Nephron progenitor cell (in vitro differentiated cells): ENCODE data around the gene CRYBG1.

Experiments
- DNase-seq: peaks from one replicate; pipeline ENCODE4 v3.0.0; 2021
- H3K27ac Mint-ChIP-seq: 2 replicates; pipeline ENCODE4 v1.8.0; 2021; ENCODE audit warnings: mild to moderate bottlenecking, moderate library complexity, mixed read lengths
- H3K27me3 Mint-ChIP-seq: 2 replicates; pipeline ENCODE4 v1.8.0; 2021; ENCODE audit warnings: mild to moderate bottlenecking, low read depth, mixed read lengths; ENCODE audit not compliant: poor library complexity
- H3K36me3 Mint-ChIP-seq: 2 replicates; pipeline ENCODE4 v1.8.0; 2021; ENCODE audit warnings: low read depth, mixed read lengths
- H3K4me1 Mint-ChIP-seq: 2 replicates; pipeline ENCODE4 v1.8.0; 2021; ENCODE audit warnings: mixed read lengths
- H3K4me3 Mint-ChIP-seq: 2 replicates; pipeline ENCODE4 v1.8.0; 2021; ENCODE audit warnings: mild to moderate bottlenecking, moderate library complexity, mixed read lengths
- H3K9me3 Mint-ChIP-seq: 2 replicates; pipeline ENCODE4 v1.8.0; 2021; ENCODE audit warnings: mild to moderate bottlenecking, moderate library complexity, mixed read lengths
- TF ChIP-seq, protein P1 (sequence below): fragments of 200-600 bp; sonication (generic); IDR thresholded peaks from 2 replicates; pipeline ENCODE4 v1.5.0; 2021; ENCODE audit warnings: antibody characterized with exemption

CRYBG1 gene

DNA sequence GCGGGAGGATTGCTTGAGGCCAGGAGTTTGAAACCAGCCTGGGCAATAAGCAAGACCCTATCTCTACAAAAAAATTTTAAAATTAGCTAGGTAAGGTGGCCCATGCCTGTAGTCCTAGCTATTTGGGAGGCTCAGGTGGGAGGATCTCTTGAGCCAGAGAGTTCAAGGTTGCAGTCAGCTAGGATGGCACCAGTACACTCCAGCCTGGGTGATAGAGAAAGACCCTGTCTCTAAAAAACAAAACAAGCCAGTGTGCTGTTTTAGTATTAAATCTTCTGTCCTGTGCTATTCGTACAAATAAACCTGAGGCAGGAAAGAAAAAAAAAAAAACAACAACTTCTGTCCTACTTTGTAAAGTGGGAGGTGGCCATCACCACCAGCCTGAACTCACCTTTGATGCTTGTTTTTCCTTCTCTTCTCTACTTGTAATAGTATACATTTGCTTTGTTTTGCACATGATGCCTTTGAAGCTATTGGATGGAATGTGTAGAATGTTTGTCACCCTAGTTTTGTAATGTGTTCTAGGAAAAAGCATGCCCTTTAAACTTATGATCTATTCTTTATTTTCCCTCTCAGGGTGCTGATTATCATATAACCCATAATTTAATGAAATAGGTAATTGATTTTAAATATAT lies 102.5 kb downstream of the CRYBG1 start:
- Mint-ChIP-seq H3K36me3 (no peaks in the 10 kb centered on the region), H3K9me3 (no peaks in the 10 kb centered on the region), H3K27ac (no peak overlapping the region), H3K27me3 (peaks cover 10% of the 10 kb centered on the region), H3K4me1 (peaks cover 5% of the 10 kb centered on the region), H3K4me3 (no peak overlapping the region)
- no peak for DNase-seq
- TF ChIP-seq, protein P1, sequence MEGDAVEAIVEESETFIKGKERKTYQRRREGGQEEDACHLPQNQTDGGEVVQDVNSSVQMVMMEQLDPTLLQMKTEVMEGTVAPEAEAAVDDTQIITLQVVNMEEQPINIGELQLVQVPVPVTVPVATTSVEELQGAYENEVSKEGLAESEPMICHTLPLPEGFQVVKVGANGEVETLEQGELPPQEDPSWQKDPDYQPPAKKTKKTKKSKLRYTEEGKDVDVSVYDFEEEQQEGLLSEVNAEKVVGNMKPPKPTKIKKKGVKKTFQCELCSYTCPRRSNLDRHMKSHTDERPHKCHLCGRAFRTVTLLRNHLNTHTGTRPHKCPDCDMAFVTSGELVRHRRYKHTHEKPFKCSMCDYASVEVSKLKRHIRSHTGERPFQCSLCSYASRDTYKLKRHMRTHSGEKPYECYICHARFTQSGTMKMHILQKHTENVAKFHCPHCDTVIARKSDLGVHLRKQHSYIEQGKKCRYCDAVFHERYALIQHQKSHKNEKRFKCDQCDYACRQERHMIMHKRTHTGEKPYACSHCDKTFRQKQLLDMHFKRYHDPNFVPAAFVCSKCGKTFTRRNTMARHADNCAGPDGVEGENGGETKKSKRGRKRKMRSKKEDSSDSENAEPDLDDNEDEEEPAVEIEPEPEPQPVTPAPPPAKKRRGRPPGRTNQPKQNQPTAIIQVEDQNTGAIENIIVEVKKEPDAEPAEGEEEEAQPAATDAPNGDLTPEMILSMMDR, result no peak

DNA sequence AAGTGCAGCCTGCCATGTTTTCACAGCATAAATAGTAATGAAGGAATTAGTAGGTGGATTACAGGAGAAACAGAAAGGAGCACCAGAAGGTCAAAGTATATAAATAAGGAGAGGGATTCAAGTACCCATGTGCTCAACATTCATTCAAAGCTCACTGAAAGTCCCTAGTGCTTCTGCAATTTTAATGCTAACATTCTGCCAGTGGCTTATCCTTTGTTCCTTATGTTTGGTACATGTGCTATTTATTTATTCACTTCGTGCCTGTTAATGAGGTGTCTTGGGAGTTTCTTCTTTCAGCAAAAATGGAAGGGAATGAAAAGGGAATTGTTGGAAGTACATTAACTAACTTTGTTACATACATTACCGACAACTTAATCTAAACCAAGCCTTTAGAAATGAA lies 105.7 kb downstream of the CRYBG1 start:
- TF ChIP-seq, protein P1, result no peak
- H3K9me3 Mint-ChIP-seq, result no peaks in the 10 kb centered on the region
- no peak overlapping the region for H3K27ac Mint-ChIP-seq
- H3K4me1 Mint-ChIP-seq, result peaks cover 10% of the 10 kb centered on the region
- DNase-seq, result no peak
- H3K4me3 Mint-ChIP-seq, result no peak overlapping the region
- H3K36me3 Mint-ChIP-seq, result no peaks in the 10 kb centered on the region
- peaks cover 5% of the 10 kb centered on the region for H3K27me3 Mint-ChIP-seq

DNA sequence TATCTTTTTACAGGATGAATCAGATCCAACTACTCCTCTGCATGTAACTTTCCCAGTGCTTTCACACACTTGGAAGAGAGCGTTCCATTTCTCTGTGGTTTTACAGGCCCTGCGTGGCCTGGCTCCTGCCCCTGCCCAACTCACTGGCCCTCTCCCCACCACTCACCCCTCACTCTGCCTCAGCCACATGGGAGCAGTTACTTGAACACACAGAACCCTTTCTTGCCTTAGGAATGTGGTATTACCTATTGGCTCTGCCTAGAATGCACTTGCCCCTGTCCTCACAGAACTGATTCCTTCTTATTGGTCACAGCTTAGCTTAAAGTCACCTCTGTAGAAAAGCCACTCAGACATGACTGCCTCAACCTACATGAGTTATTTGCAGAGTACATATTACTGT lies 108.4 kb downstream of the CRYBG1 start:
- Mint-ChIP-seq H3K4me1 (peaks cover 5% of the 10 kb centered on the region), H3K4me3 (no peak overlapping the region)
- TF ChIP-seq, protein P1, result no peak

DNA sequence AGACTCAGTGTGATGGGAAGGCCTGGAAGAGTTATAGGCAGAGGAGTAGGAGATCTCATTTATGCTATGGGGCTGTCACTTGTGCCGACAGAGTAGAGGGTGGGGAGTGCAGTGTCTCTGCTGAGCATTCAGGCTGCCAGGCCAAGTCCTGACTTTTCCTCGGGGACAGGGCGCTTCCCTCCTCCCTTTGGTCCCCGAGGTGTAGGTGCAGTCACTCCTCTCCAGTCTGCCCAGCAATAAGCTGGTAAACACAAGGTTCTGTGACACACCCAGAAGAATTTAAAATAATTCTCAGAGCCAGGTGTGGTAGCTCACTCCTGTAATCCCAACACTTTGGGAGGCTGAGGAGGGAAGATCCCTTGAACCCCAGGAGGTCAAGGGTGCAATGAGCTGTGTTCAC lies 109.4 kb downstream of the CRYBG1 start:
- H3K9me3 Mint-ChIP-seq, result no peaks in the 10 kb centered on the region
- peaks cover 5% of the 10 kb centered on the region for H3K27me3 Mint-ChIP-seq
- no peak for DNase-seq
- H3K4me3 Mint-ChIP-seq, result no peak overlapping the region
- peaks cover 5% of the 10 kb centered on the region for H3K4me1 Mint-ChIP-seq
- H3K36me3 Mint-ChIP-seq, result no peaks in the 10 kb centered on the region
- TF ChIP-seq, protein P1, result no peak
- no peak overlapping the region for H3K27ac Mint-ChIP-seq

More for the DNA sequence above, 108.4 kb downstream of the CRYBG1 start:
- no peak for DNase-seq
- Mint-ChIP-seq H3K36me3 (no peaks in the 10 kb centered on the region), H3K27me3 (peaks cover 5% of the 10 kb centered on the region), H3K27ac (no peak overlapping the region), H3K9me3 (no peaks in the 10 kb centered on the region)

DNA sequence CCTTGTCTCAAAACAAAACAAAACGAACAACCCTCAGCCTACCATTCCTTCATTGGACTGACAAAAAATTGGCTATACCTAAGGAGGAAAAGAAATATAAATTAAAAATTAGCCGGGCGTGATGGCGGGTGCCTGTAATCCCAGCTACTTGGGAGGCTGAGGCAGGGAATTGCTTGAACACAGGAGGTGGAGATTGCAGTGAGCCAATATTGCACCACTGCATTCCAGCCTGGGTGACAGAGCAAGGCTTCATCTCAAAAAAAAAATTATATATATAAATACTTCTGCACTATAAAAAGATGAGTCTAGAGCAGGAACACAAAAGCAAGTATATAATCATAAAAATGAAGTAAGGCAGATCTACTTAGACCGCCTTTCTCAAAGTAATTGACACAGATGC lies 109.8 kb downstream of the CRYBG1 start:
- peaks cover 5% of the 10 kb centered on the region for H3K4me1 Mint-ChIP-seq
- no peak overlapping the region for H3K4me3 Mint-ChIP-seq
- no peak overlapping the region for H3K27ac Mint-ChIP-seq
- no peak for DNase-seq
- TF ChIP-seq, protein P1, result no peak
- H3K27me3 Mint-ChIP-seq, result peaks cover 5% of the 10 kb centered on the region
- H3K9me3 Mint-ChIP-seq, result no peaks in the 10 kb centered on the region
- no peaks in the 10 kb centered on the region for H3K36me3 Mint-ChIP-seq

DNA sequence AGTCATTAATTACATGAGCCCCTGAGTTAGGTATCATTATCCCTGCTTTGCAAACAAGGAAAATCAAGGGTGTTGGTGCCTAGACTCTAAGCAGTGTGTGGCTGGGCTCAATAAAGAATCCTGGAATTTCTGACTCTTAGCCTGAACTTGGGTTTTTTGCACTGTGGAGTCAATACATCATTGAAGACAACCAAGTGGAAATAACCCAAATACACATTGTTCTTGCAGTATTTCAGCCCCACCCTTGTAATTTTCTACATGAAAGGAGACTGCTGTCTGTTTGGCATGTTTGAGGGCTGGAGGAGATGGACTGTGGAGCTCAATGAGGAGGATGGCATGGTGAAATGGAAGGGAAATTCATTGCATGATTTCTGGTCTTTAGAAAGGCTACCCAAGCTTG lies 110.3 kb downstream of the CRYBG1 start:
- no peaks in the 10 kb centered on the region for H3K9me3 Mint-ChIP-seq
- H3K4me3 Mint-ChIP-seq, result no peak overlapping the region
- TF ChIP-seq, protein P1, result no peak
- H3K36me3 Mint-ChIP-seq, result no peaks in the 10 kb centered on the region
- no peak overlapping the region for H3K27ac Mint-ChIP-seq
- H3K4me1 Mint-ChIP-seq, result peaks cover 5% of the 10 kb centered on the region
- no peak for DNase-seq
- peaks cover 5% of the 10 kb centered on the region for H3K27me3 Mint-ChIP-seq
